ENCODE results near the gene MAN2B2. TPM values are rescaled to one million over a fixed set of nuclear protein-coding genes. Genes with fewer than 3 reads are reported as not detected.

MAN2B2 gene
- total RNA-seq, 1 donor from 2014 or later, result 24.2 TPM

- H3K9me3 Mint-ChIP-seq, result peaks cover 9% of the 10 kb centered on the region
- DNase-seq (no peak), ATAC-seq (ENCODE audit: low read depth) (no peak)
- H3K4me1 Mint-ChIP-seq, result no peaks in the 10 kb centered on the region
- intact Hi-C loops (cut with micrococcal nuclease), result no loop called here
- no peaks in the 10 kb centered on the region for H3K27me3 Mint-ChIP-seq
- H3K36me3 Mint-ChIP-seq (ENCODE audit: low read depth), result peaks cover 80% of the 10 kb centered on the region
- TF ChIP-seq CTCF (IDR thresholded peaks at IDR 0.05), result no peak
- H3K4me3 Mint-ChIP-seq, result no peak overlapping the region
- ChIA-PET POLR2A (no interaction called here), CTCF (no interaction called here)
- no peak overlapping the region for H3K27ac Mint-ChIP-seq
Observed at GRCh38 chr4:6582889-6583490, 8.0 kb downstream of the MAN2B2 start.

- Mint-ChIP-seq H3K27me3 (no peaks in the 10 kb centered on the region), H3K4me1 (peaks cover 2% of the 10 kb centered on the region), H3K4me3 (no peak overlapping the region), H3K27ac (no peak overlapping the region), H3K36me3 (ENCODE audit: low read depth) (peaks cover 76% of the 10 kb centered on the region), H3K9me3 (peaks cover 9% of the 10 kb centered on the region)
- TF ChIP-seq CTCF (IDR thresholded peaks at IDR 0.05), result no peak
- no peak for DNase-seq
- POLR2A ChIA-PET, result no interaction called here
- CTCF ChIA-PET, result no interaction called here
- intact Hi-C loops (cut with micrococcal nuclease), result no loop called here
- ATAC-seq (ENCODE audit: low read depth), result no peak
Observed at GRCh38 chr4:6584865-6585264, 9.9 kb downstream of the MAN2B2 start.

- TF ChIP-seq CTCF (IDR thresholded peaks at IDR 0.05), result no peak
- ChIA-PET CTCF (no interaction called here), POLR2A (no interaction called here)
- Mint-ChIP-seq H3K4me3 (no peak overlapping the region), H3K27ac (no peak overlapping the region), H3K36me3 (ENCODE audit: low read depth) (peaks cover 68% of the 10 kb centered on the region), H3K9me3 (peaks cover 9% of the 10 kb centered on the region), H3K4me1 (peaks cover 14% of the 10 kb centered on the region), H3K27me3 (no peaks in the 10 kb centered on the region)
- DNase-seq (no peak), ATAC-seq (ENCODE audit: low read depth) (no peak)
- intact Hi-C loops (cut with micrococcal nuclease), result no loop called here
Observed at GRCh38 chr4:6586715-6587325, 11.8 kb downstream of the MAN2B2 start.

- Mint-ChIP-seq H3K9me3 (peaks cover 2% of the 10 kb centered on the region), H3K36me3 (ENCODE audit: low read depth) (peaks cover 63% of the 10 kb centered on the region), H3K4me3 (no peak overlapping the region), H3K4me1 (peaks cover 14% of the 10 kb centered on the region), H3K27ac (no peak overlapping the region), H3K27me3 (no peaks in the 10 kb centered on the region)
- CTCF ChIA-PET, result no interaction called here
- TF ChIP-seq CTCF (IDR thresholded peaks at IDR 0.05), result no peak
- intact Hi-C loops (cut with micrococcal nuclease), result no loop called here
- DNase-seq (no peak), ATAC-seq (ENCODE audit: low read depth) (no peak)
- POLR2A ChIA-PET, result no interaction called here
Observed at GRCh38 chr4:6589444-6589843, 14.5 kb downstream of the MAN2B2 start.

GRCh38 chr4:6591313-6591712, 16.3 kb downstream of the MAN2B2 start:
- Mint-ChIP-seq H3K27me3 (no peaks in the 10 kb centered on the region), H3K4me3 (no peak overlapping the region), H3K27ac (peak overlapping the region; percentile 61), H3K4me1 (peaks cover 16% of the 10 kb centered on the region), H3K36me3 (ENCODE audit: low read depth) (peaks cover 59% of the 10 kb centered on the region), H3K9me3 (no peaks in the 10 kb centered on the region)
- intact Hi-C loops (cut with micrococcal nuclease), result loop anchor here (2.0 kb wide), 1 partner anchor 17 kb away; the partner anchor contains the start of gene MAN2B2
- TF ChIP-seq CTCF (IDR thresholded peaks at IDR 0.05), result no peak
- ChIA-PET POLR2A (interaction anchor here (1.1 kb wide), 1 partner anchor 49 kb away, joined by 5 read pairs; the partner anchor contains the start of gene MRFAP1), CTCF (no interaction called here)
- DNase-seq, result peak; percentile 28
- ATAC-seq (ENCODE audit: low read depth), result peak; percentile 89
